Trophoblast cell (in vitro differentiated cells and primary cell): ENCODE measurements around the gene KCNJ18.
"Not testable (repeated sequence)": the region's sequence is repeated elsewhere in the genome, so short reads cannot be mapped to it uniquely, and the experiment has no call there.

Source experiments
- DNase-seq, 2 donors: peaks; one replicate each; pipeline ENCODE4 v3.0.0-alpha.2; 2016
- H2AFZ ChIP-seq: 2 replicates; pipeline ENCODE4 v1.6.1; 2013; ENCODE audit warnings: low read length, moderate library complexity, mild to moderate bottlenecking; ENCODE audit not compliant: insufficient read depth, poor library complexity
- H2AK5ac ChIP-seq: 2 replicates; pipeline ENCODE4 v1.6.1; 2013; ENCODE audit warnings: mild to moderate bottlenecking, low read length
- H2BK120ac ChIP-seq: 2 replicates; pipeline ENCODE4 v1.6.1; 2013; ENCODE audit warnings: low read length, mild to moderate bottlenecking, moderate library complexity; ENCODE audit not compliant: insufficient read depth, poor library complexity
- H2BK12ac ChIP-seq: 2 replicates; pipeline ENCODE4 v1.6.1; 2013; ENCODE audit warnings: mild to moderate bottlenecking, low read length, moderate library complexity
- H2BK5ac ChIP-seq: 2 replicates; pipeline ENCODE4 v1.6.1; 2013; ENCODE audit warnings: low read length, low read depth, moderate library complexity, mild to moderate bottlenecking; ENCODE audit not compliant: poor library complexity
- H3K14ac ChIP-seq: 2 replicates; pipeline ENCODE4 v1.6.1; 2013; ENCODE audit warnings: mild to moderate bottlenecking, low read length
- H3K18ac ChIP-seq: 2 replicates; pipeline ENCODE4 v1.6.1; 2013; ENCODE audit warnings: mild to moderate bottlenecking, low read length
- H3K23ac ChIP-seq: 2 replicates; pipeline ENCODE4 v1.6.1; 2013; ENCODE audit warnings: low read length
- H3K27ac ChIP-seq: 2 replicates; pipeline ENCODE4 v1.5.1; 2013; ENCODE audit warnings: low read depth, mild to moderate bottlenecking, inconsistent platforms, low read length, moderate library complexity
- H3K27me3 ChIP-seq: 2 replicates; pipeline ENCODE4 v1.6.1; 2013; ENCODE audit warnings: inconsistent platforms, mild to moderate bottlenecking, low read length, moderate library complexity; ENCODE audit not compliant: insufficient read depth
- H3K36me3 ChIP-seq, 2 experiments: 1 replicate in 1 of 2; 2 replicates in 1 of 2; pipeline ENCODE4 v1.6.1; 2013; ENCODE audit warnings: low read length in 2 of 2, mild to moderate bottlenecking in 2 of 2, moderate library complexity in 1 of 2; ENCODE audit not compliant: insufficient read depth in 2 of 2, control insufficient read depth in 1 of 2
- H3K4ac ChIP-seq: 2 replicates; pipeline ENCODE4 v1.6.1; 2013; ENCODE audit warnings: low read depth, mild to moderate bottlenecking, low read length, moderate library complexity
- H3K4me1 ChIP-seq, 2 experiments: 1 replicate in 1 of 2; 2 replicates in 1 of 2; pipeline ENCODE4 v1.6.1; 2013; ENCODE audit warnings: low read length in 2 of 2, mild to moderate bottlenecking in 2 of 2, moderate library complexity in 1 of 2; ENCODE audit not compliant: insufficient read depth in 2 of 2, control insufficient read depth in 1 of 2
- H3K4me2 ChIP-seq: 2 replicates; pipeline ENCODE4 v1.6.1; 2013; ENCODE audit warnings: inconsistent platforms, mild to moderate bottlenecking, low read length, moderate library complexity
- H3K4me3 ChIP-seq: 2 replicates; pipeline ENCODE4 v1.5.1; 2013; ENCODE audit warnings: mild to moderate bottlenecking, low read depth, low read length, inconsistent platforms
- H3K79me1 ChIP-seq: one replicate; pipeline ENCODE4 v1.6.1; 2013; ENCODE audit warnings: low read length
- H3K79me2 ChIP-seq: 2 replicates; pipeline ENCODE4 v1.6.1; 2013; ENCODE audit warnings: low read length, mild to moderate bottlenecking; ENCODE audit not compliant: control insufficient read depth, insufficient read depth, poor library complexity
- H3K9ac ChIP-seq: 2 replicates; pipeline ENCODE4 v1.6.1; 2013; ENCODE audit warnings: mild to moderate bottlenecking, low read length
- H3K9me3 ChIP-seq: 2 replicates; pipeline ENCODE4 v1.6.1; 2013; ENCODE audit warnings: low read depth, mild to moderate bottlenecking, control low read depth, inconsistent platforms, low read length; ENCODE audit not compliant: insufficient read depth
- H4K12ac ChIP-seq: 2 replicates; pipeline ENCODE4 v1.6.1; 2013; ENCODE audit warnings: low read depth, mild to moderate bottlenecking, low read length, moderate library complexity
- H4K8ac ChIP-seq: 2 replicates; pipeline ENCODE4 v1.6.1; 2013; ENCODE audit warnings: low read depth, mild to moderate bottlenecking, low read length, moderate library complexity
- H4K91ac ChIP-seq: one replicate; pipeline ENCODE4 v1.6.1; 2013; ENCODE audit warnings: low read depth, mild to moderate bottlenecking, low read length, moderate library complexity
- WGBS: extraction: QIAGEN DNeasy Blood & Tissue Kit; methylation state at CpG from one replicate; pipeline ENCODE4 v1.1.7; 2013; ENCODE audit warnings: missing lambda C conversion rate; ENCODE audit not compliant: insufficient read length, insufficient coverage; ENCODE audit errors: extremely low coverage; 5-methylcytosine and 5-hydroxymethylcytosine counted together

KCNJ18 gene

GRCh38 chr17:21751111-21751510, 58.8 kb downstream of the KCNJ18 start:
- not testable (repeated sequence) for H4K8ac ChIP-seq

More at GRCh38 chr17:21751111-21751510, 58.8 kb downstream of the KCNJ18 start:
- not testable (repeated sequence) for H3K27ac ChIP-seq, H3K27me3 ChIP-seq, H2BK120ac ChIP-seq, H3K9ac ChIP-seq, H4K12ac ChIP-seq, H3K79me2 ChIP-seq, DNase-seq, H3K18ac ChIP-seq, H3K79me1 ChIP-seq, H4K91ac ChIP-seq, H2BK5ac ChIP-seq, H2AK5ac ChIP-seq, H3K23ac ChIP-seq, H3K4me1 ChIP-seq, H2AFZ ChIP-seq, H3K4me3 ChIP-seq, H3K4me2 ChIP-seq, H2BK12ac ChIP-seq, H3K36me3 ChIP-seq, H3K4ac ChIP-seq, H3K14ac ChIP-seq
- no CpG with 5 or more reads among the region's 2 CpGs for WGBS
- peaks cover 33% of the 10 kb centered on the region for H3K9me3 ChIP-seq
